Measurements from ENCODE around the gene PARVA.

GRCh38 chr11:12413141-12414052, 36.0 kb downstream of the PARVA start:
- TF ChIP-seq THRA (IDR thresholded peaks at IDR 0.05) (no peak), ZNF41 (CRISPR knock-in tag; conservative IDR thresholded peaks at IDR 0.05) (no peak), MAX (CRISPR knock-in tag; IDR thresholded peaks at IDR 0.05) (no peak), SIN3A (IDR thresholded peaks at IDR 0.05; ENCODE audit: borderline replicate concordance in 2 of 2, control insufficient read depth in 1 of 2, low read depth in 2 of 2, low read length in 2 of 2) (no peak), ZFP1 (CRISPR knock-in tag; IDR thresholded peaks at IDR 0.05) (no peak), THAP7 (CRISPR knock-in tag; IDR thresholded peaks at IDR 0.05) (no peak)

Data from K562 (cell line).